ENCODE measurements around the gene ZBTB12. TPM values are rescaled to one million over a fixed set of nuclear protein-coding genes. Genes with fewer than 3 reads are reported as not detected.

ZBTB12 gene
- total and polyA plus RNA-seq, 2 of the 13 experiments (the other 11 are each of a cell fraction or from before 2014, with no cell fraction given): 4.8 to 6.0 TPM

DNA sequence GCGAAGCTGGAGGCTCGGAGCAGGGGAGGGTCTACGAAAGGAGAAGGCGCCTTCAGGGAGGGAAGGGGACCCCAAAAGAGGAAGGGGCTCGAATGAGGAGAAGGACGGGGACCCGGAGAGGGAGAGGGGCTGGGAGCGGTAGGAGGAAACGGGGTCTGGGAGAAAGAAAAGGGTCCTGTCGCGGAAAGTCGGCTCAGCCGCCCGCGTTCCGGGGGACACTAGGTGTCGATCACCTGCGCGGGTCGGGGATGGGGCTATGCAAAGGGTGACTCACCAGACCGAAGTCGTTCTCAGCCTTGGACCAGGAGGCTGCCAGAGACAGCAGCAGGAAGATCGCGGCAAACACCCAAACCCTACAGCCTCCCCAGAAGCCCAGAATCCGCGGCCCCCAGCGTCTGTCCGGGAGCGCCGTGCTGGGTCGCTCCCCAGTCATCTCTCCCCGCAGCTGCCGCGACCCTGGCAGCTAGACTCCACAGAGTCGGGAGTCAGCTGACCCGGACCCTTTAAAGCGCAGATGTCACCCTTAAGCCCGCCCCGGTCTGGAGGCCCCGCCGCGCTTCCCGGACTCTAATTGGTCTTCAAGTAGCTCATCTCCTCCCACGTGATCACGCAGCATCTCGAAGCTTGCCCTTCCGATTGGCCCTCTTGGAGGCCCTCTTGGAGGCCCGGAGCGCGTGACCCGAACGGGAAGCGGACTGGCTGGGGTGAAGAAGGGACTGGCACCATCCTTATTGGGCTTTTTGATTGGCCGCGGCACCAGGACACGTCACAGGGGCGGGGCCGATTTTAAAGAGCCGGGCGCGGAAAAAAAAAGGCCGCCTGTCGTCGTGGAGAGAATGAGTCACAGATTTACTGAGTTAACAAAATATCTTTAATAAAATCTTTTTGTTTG, 39.3 kb downstream of the ZBTB12 start, which contains the start of gene NEU1 (continued):
- TF ChIP-seq, protein P1, sequence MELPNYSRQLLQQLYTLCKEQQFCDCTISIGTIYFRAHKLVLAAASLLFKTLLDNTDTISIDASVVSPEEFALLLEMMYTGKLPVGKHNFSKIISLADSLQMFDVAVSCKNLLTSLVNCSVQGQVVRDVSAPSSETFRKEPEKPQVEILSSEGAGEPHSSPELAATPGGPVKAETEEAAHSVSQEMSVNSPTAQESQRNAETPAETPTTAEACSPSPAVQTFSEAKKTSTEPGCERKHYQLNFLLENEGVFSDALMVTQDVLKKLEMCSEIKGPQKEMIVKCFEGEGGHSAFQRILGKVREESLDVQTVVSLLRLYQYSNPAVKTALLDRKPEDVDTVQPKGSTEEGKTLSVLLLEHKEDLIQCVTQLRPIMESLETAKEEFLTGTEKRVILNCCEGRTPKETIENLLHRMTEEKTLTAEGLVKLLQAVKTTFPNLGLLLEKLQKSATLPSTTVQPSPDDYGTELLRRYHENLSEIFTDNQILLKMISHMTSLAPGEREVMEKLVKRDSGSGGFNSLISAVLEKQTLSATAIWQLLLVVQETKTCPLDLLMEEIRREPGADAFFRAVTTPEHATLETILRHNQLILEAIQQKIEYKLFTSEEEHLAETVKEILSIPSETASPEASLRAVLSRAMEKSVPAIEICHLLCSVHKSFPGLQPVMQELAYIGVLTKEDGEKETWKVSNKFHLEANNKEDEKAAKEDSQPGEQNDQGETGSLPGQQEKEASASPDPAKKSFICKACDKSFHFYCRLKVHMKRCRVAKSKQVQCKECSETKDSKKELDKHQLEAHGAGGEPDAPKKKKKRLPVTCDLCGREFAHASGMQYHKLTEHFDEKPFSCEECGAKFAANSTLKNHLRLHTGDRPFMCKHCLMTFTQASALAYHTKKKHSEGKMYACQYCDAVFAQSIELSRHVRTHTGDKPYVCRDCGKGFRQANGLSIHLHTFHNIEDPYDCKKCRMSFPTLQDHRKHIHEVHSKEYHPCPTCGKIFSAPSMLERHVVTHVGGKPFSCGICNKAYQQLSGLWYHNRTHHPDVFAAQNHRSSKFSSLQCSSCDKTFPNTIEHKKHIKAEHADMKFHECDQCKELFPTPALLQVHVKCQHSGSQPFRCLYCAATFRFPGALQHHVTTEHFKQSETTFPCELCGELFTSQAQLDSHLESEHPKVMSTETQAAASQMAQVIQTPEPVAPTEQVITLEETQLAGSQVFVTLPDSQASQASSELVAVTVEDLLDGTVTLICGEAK (IDR thresholded peaks at IDR 0.05): no peak
- TF ChIP-seq, protein P1 (CRISPR knock-in tag; IDR thresholded peaks at IDR 0.05): peak; percentile 49; the same call in 1 of the 2 replicates
- TF ChIP-seq BHLHE40 (IDR thresholded peaks at IDR 0.05; ENCODE audit: low read length) (peak; percentile 67), NFRKB (IDR thresholded peaks at IDR 0.05) (no peak), KDM5B (CRISPR knock-in tag; IDR thresholded peaks at IDR 0.05; ENCODE audit: borderline replicate concordance) (peak; percentile 75; the same call in 1 of the 2 replicates), ZNF33B (CRISPR knock-in tag; IDR thresholded peaks at IDR 0.05) (no peak), FOXO1 (CRISPR knock-in tag; IDR thresholded peaks at IDR 0.05) (peak; percentile 73), ZNF431 (CRISPR knock-in tag; IDR thresholded peaks at IDR 0.05; ENCODE audit: borderline replicate concordance, low read depth) (peak; percentile 88), ZNF138 (CRISPR knock-in tag; IDR thresholded peaks at IDR 0.05; ENCODE audit: low read depth) (no peak), ZFP37 (CRISPR knock-in tag; IDR thresholded peaks at IDR 0.05; ENCODE audit: borderline replicate concordance) (no peak; the same call in 1 of the 2 replicates)
- TF ChIP-seq, protein P2, sequence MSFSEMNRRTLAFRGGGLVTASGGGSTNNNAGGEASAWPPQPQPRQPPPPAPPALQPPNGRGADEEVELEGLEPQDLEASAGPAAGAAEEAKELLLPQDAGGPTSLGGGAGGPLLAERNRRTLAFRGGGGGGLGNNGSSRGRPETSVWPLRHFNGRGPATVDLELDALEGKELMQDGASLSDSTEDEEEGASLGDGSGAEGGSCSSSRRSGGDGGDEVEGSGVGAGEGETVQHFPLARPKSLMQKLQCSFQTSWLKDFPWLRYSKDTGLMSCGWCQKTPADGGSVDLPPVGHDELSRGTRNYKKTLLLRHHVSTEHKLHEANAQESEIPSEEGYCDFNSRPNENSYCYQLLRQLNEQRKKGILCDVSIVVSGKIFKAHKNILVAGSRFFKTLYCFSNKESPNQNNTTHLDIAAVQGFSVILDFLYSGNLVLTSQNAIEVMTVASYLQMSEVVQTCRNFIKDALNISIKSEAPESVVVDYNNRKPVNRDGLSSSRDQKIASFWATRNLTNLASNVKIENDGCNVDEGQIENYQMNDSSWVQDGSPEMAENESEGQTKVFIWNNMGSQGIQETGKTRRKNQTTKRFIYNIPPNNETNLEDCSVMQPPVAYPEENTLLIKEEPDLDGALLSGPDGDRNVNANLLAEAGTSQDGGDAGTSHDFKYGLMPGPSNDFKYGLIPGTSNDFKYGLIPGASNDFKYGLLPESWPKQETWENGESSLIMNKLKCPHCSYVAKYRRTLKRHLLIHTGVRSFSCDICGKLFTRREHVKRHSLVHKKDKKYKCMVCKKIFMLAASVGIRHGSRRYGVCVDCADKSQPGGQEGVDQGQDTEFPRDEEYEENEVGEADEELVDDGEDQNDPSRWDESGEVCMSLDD (CRISPR knock-in tag; IDR thresholded peaks at IDR 0.05; ENCODE audit: borderline replicate concordance): no peak; the same call in 1 of the 2 replicates
- TF ChIP-seq, protein P3, sequence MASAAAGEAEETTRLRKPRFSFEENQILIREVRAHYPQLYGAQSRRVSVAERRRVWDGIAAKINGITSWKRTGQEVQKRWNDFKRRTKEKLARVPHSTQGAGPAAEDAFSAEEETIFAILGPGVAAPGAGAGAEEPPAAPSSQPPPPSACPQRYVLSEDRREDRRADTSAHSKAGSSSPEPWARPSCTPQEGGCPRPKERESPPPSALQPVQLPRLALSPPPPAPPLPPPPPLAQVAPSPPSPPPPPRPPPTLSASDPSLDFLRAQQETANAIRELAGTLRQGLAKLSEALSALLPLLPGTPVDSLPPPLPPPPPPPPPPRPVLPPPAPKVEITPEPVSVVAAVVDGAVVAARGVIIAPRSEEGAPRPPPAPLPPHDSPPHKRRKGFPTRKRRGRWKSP (CRISPR knock-in tag; IDR thresholded peaks at IDR 0.05): peak; percentile 78
- TF ChIP-seq, protein P4, sequence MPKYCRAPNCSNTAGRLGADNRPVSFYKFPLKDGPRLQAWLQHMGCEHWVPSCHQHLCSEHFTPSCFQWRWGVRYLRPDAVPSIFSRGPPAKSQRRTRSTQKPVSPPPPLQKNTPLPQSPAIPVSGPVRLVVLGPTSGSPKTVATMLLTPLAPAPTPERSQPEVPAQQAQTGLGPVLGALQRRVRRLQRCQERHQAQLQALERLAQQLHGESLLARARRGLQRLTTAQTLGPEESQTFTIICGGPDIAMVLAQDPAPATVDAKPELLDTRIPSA (CRISPR knock-in tag; IDR thresholded peaks at IDR 0.05; ENCODE audit: borderline replicate concordance): peak; percentile 79; the same call in 1 of the 2 replicates

Data from HepG2 (cell line).